ENCODE measurements around the gene C20orf144.

- TF ChIP-seq CTCF (conservative IDR thresholded peaks at IDR 0.05 in 1 of 2, IDR thresholded peaks at IDR 0.05 in 1 of 2; ENCODE audit: extremely low read depth in 1 of 2, insufficient read depth in 1 of 2, low read depth in 1 of 2, low read length in 2 of 2) (no peak), EZH2 (IDR thresholded peaks at IDR 0.05; ENCODE audit: borderline replicate concordance, low read length) (no peak)
Measured at GRCh38 chr20:33629979-33630378, 32.1 kb upstream of the C20orf144 start.

Data from mammary epithelial cell (primary cell).